ENCODE measurements around the gene LRGUK.

LRGUK gene

DNA sequence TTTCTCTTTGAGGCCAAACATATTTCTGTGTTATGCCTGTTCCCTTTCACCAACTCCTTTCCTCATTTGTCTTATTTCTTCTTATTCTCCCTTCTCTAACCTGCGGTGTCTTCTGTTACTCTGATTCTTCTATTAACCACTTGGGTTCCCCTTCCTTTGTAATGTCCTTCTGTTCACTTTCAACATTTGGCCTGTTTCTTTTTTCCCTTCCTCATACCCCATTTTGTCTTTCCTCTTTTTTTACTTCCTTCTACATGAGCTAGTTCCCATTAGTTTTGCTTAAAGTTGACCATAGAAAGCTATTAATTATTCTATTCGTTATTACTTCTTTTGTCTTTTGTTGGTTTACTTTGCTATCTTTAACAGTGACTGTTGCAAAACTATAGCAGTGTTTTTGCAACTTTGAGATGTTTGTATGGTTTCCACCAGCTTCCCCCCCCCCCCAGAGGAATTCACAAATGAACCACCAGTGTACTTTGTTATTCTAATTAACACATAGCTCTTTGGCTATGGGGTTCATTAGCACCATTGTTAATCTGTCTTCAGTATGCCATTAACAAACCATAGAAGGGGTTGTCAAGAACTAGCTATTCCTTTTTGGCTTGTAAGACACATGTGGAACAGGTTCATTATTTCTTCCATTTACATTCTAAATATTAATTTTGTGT is 2.9 kb downstream of the LRGUK start:
- DNase-seq = no peak

DNA sequence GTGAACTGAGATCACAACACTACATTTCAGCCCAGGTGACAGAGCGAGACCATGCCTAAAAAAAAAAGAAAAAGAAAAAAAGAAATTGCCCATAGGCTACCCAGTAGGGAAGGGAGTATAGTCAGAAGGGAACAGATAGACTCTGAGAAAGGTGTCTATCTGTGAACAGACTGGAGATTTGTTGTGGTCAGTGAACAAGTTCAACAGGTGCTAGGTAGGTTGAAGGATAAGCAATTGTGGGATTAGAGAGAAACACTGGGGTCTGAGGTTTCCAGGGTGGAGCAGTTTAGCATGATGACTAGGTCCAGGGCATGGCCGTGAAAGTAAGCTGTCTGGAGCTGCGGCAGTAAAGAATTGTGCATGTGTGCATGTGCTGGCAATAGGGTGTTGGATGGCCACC is 6.9 kb downstream of the LRGUK start:
- no peak for DNase-seq

DNA sequence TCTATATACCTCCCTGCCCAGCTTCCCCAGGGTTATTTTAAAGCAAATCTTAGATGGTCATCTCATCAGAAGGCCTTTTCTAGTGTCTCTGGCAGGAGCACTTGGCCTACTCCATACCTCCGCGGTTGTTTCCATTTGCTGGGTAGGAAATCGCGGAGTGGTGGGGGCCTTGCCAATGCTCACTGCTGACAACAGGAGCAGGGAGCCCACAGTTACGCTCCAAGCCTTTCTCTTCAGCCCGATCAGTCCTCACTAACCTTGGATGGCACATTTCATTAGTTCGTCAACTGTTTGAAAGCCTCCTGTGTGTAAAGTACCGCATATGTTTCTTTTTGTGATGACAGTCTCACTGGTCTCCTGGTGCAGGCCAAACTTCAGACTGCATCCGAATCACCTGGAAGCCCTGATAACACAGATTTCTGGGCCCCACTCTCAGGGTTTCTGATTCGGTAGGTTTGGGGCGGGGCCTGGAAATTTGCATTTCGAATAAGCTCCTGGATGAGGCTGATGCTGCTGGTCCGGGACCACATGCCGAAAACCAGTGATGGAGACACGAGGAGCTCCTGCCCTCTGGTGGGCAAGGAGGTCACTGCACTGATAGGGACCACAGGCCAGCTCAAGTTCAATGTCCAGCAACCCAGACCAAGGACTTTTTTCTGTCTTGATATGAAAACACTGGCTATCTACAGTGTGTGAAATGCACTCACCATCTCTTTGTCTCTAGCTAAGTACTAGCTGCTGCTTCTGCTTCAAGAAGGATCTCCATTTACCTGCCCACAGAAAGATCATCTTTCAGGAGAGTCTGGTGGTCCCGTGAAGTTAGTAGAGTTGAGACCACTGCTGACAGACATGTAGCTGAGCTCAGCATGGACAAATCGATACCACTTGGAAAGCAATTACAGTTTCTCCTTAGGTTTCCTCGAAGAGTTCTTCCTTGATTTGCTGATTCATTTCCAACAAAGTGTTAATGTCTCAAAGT is 14.0 kb downstream of the LRGUK start:
- peak; percentile 37 for DNase-seq

DNA sequence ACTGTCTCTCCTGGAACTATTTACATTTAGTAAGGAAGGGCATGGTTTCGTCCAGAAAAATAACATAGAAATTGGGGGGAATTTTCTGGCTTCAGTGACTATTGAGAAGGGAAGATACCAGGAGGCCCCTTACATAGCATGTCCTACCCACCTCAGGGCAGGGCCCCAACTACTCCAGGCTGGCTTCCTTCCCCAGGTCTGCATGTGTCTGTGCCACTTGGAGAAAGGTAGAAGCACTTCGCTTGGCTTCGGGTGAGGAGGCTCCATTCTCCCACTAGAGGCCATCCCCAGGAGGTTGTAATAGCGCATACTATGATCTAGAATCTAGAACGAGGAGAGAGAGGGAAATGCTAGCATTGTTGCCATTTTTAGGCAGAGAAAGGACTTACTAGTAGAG is 14.7 kb downstream of the LRGUK start:
- no peak for DNase-seq

DNA sequence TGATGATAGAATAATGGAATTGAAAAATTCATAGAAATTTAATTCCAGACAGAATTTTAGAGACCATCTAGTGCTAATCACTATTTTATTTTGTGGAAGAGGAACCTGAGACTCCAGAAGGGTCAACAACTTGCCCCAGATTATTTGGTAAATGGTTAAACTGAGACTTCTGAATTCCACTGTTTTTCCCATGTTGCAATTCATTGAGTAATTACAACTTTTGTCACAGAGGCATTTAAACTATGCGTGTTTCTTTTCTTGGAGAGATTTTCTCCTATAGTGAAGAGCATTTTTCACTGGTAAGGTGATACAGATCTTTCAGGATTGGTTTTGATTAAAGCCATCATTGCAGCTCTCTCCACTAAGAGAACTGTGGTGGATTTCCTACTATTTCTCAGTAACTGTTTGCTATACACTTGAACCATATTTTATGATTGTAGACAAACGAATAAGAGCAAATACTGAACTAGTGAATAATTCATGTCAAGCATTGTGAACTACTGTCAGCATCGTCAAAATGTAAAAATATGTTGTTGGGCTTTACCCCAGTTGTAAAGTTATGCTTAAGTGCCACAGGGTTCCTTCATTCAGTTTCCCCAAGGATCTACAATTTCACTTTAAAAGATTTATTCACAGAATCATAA is 26.5 kb downstream of the LRGUK start:
- DNase-seq = no peak

DNA sequence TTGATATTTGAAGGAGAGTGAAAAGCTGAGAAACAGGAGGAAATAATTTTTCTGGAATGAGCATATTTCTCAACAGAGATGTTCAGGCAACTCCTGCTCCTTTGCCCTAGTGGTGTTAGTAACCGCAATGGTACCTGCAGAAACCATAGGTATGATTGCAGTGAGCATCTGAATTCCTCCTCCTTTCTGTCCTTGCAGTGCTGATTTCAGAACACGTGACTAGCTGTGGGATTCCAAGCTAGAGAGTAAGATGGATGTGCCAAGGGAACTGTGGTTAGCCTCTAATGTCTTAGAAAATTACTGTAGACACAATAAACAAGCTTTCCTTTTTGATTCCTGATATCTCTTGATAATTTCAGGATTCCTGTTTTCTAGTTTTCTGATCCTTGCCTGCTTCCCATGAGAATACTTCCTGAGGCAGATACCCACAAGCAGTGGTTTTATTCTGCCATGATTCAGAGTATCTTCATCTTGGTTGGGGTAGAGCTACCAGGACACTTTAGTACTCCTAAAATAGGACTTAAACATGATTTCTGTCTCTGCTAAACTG is 27.5 kb downstream of the LRGUK start:
- no peak for DNase-seq

DNA sequence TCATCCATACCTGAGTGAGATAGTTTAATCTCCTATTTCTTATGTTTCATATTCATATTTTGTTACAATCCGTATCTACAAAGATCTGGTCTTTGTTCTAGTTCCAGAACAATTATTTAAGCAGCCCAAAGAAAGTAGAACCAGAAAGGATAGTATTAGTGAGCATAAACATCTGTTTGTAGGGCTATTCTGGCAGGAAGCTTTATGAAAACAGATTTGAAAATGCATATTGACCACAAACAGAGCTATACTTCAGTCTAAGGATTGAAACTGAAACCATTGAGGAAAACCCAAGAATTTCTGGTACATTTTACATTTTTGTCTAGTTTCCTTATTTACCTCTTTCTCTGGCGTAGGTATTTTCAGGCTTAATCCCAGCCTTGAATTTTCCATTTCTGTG is 28.1 kb downstream of the LRGUK start:
- DNase-seq = no peak

DNA sequence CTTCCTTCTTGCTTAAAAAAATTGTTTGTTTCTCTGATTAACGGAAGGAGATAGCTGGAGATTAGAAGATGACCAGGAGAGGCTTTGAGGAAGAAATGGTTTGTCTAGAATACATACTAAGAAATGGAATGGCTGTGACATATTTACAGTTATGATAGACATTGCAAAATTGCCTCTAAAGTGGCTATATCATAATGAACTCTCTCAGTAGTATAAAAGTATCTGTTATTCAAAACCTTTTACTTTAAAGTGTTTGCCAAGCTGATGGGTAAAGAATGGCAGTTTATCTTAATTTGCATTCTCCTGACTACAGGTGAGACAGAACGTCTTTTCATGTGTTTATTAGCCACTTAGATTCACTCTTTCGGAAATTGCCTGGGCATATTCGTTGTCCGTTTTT is 28.7 kb downstream of the LRGUK start:
- no peak for DNase-seq

DNA sequence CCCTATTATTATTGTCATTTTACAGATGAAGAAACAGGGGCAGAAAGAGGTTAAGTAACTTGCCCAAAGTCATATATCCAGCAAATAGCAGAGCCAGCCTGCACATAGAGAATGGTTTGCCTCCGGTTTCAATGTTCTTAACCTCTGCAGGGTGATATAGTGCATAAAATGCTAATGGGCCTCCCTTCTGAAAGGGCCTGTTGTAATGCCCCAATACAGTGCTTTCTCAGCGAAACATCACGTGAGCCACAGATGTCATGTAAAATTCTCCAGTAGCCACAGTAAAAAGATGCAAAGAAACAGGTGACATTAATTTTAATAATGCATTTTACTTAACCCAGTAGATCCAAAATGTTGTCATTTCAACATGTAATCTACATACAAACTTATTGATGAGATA is 38.1 kb downstream of the LRGUK start:
- no peak for DNase-seq

DNA sequence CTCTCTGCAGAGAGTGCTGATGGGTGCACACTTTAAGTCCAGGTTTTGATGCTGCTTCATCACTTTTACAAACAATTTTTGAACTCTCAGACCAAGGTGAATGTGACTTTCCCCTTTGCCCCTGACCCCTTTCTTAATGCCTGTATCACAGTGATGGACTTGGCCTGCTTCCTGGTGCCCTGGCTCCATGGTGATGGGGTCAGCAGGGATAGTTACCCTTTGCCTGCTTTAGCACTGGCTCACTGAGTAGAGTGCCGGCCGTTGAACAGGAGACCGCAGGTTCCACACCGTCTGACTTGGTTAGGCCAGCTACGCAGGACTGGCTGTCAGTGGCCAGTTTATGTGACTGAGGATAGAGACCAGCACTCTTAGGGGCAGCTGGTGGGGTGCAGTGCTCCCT is 40.1 kb downstream of the LRGUK start:
- DNase-seq = no peak

DNA sequence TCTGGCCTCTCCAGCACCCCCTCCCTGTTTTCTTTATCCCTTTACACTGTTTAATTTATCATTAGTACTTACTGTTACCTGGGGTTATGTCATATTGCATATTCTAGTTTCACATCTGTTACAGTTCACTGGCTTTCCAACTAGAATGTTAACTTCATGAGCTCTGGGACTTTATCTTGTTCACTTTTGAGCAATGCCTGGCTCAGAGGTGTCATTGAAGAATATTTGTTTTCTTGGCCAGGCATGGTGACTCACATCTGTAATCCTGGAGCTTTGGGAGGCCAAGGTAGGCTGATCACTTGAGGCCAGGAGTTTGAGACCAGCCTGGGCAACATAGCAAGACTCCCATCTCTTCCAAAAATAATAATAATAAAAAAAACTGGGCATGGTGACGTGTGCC is 40.7 kb downstream of the LRGUK start:
- DNase-seq = no peak

DNA sequence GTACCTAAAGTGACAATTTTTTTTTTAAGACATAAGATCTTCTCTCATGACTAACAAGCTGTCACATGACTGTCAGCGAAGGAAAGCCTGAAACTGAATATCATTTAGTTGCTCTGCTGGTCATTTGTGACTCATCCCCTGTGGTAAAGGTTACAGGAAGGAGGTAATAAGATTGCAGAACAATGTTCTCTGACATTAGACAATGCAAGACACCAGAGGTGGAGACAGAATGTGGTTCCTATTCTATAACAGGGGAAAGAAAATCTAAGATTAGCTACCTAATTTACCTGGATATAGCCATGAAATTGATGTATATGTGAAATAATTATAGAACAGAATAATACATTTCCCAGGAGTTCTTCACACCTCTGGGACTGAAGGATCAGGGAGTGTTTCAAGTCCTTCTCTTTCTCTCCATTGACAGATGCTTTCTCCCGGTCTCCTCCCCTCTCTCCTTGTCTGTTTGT is 47.7 kb downstream of the LRGUK start:
- no peak for DNase-seq

DNA sequence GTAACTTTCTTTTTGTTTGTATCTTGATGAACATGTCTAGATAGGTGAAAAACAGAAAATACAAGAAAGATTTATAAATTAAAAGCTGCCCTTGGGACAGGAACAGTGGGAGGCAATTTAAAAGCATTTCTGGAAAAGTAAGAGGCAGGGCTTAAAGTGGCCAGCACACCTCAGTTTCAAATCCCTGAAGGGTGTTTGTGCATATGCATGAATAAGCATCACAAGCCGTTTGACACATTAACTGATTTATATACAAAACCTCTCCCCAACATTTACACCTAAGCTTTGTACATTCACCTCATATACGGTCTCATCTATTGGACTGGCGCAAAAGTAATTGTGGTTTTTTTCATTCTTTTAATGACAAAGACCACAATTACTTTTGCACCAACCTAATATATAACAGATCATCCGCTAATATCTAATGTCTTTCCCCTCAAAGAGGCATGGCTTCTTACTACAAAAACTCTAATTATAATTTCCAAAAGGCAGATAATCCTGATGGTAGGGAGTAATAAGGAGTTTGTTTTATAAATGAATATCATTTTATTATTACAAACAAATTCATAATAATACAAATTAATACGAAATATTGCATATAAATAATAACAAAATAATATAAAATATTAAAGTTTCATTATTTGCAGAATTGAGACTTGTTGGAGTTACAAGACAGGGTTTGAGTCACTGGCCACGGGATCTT is 48.3 kb downstream of the LRGUK start:
- no peak for DNase-seq

DNA sequence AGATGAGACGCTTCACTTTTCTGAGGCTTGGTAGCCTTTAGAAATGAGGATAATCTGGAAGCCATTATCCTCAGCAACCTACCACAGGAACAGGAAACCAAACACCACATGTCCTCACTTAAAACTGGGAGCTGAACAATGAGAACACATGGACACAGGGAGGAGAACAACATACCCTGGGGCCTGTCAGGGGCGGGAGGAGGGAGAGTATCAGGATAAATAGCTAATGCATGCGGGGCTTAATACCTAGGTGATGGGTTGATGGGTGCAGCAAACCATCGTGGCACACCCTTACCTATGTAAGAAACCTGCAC is 48.9 kb downstream of the LRGUK start:
- no peak for DNase-seq

DNA sequence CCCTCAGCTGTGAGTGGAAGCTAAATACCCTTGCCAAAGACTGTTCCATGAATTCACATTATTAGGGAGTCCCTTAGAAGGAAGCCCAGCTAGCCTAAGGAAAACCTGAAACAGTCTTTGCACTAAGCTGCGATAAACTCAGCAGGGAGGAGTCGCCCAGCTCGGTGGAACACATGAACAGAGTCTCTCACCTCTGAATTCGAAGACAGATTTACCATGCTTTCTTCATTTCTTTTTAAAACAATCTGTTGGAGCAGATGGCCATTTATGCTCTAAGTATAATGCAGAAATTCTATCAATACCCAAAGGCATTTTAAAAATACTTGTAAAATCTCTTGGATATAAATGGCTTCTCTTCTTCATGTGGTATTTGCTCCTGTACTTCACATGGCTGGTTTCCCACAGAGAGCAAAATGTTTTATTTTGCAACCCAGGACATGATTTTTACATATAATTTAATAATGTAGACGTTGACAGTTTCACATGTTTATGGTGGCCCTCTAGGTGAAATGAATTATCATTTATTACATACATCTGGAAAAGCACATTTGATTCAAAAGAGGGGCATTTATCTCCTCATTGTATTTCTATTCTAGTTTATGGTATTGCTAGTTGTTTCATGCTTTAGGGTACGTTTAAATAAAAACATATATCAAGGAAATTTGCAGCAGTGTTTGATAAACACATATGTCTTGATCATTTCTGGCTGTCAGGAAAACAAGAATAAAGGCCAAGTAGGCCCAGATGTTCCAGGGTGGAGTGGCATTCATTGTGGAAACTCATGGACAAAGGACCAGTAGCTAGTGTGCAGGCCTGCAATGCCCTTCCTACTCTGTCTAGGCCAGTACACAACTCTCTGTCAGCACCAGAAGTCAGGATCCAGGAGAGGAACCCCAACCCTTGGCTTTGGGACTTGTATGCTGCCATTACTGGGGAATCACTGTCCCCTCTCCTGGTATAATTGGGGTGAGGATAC is 52.2 kb downstream of the LRGUK start:
- DNase-seq = no peak

DNA sequence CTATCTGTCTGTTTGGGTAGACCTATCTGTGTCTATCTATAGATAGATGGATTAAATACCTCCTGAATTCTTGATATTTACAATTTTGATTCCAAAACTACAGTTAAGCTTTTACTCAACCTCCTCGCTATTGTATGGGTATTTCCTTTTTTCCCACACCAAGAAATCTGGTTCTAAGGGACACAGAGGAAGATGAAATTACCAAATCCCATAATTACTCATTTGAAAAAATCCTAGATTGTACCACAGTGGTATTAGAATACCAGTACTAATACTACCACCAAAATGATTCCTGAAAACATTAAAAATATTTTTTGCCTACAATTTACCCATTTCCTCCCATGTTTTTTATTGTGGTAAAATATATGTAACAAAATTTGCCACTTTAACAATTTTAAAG is 53.2 kb downstream of the LRGUK start:
- no peak for DNase-seq

DNA sequence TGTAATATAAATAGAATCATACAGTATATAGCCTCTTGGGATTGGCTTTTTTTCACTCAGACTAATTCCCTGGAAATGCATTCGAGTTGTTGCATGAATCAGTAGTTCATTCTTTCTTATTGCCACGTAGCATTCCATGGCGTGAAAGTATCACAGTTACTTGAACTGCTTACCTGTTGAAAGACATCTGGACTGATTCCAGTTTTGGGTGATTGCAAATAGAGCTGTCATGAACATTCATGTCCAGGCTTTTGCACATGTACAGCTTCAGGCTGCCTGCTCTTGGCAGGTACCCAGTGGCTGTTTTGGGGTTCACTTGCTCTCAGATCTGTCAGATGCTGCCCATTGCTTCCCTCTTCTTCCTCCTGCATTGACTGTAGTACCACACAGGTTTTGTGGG is 54.9 kb downstream of the LRGUK start:
- DNase-seq = no peak

DNA sequence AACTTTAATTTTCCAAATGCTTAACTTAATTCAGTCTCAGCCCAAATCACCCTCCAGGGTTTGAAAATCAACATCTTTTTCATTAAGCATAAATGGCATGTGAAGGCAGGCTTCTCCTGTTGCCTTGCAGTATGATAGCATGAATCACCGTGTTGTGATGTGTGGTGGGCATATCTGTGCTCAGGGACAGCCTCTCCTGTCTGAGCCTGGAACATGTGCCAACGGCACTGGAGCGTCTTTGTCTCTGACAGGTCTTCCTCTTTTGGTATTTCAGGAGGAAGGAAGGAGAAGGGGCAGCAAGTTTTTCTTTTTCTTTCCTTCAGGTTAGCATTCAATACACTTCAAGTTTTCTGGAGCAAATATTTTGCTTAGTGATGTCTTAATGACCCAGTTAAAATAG is 57.6 kb downstream of the LRGUK start:
- DNase-seq = no peak

DNA sequence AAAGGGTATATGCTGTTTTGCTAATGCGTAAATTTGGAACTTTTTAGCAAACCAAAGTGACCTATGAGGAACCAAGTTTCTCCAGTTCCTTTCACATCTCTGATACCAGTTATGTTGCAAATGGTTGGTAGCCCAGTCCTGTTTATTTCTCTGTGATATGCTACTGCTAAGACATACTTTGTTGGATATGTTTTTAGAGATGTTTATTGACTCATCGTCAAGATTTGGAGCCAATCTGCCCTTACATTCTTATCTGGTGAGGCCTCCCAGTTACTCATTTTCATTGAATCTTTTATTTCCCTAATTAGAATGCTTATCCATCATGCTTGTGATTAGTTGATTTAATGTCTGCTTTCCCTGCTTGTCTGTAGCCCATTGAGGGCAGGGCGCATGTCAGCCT is 58.9 kb downstream of the LRGUK start:
- no peak for DNase-seq

DNA sequence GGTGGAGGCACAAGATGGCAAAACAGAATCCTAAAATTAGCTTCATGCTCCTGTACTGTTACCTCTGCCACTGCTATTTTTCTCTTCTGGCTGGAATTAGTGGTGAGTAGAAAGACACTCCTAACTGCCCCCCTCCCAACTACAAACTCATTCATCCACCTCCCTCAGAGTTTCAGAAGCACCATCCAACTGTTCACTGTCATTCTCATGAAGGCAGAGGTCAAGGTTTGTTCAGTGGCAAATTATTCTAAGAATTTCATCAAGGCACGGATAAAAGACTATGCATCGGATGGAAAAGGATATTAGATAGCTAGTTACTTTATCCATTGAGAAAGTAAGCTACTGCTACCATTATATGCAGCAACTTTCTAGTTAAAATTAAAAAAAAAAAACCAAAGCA is 59.7 kb downstream of the LRGUK start:
- DNase-seq = no peak

DNA sequence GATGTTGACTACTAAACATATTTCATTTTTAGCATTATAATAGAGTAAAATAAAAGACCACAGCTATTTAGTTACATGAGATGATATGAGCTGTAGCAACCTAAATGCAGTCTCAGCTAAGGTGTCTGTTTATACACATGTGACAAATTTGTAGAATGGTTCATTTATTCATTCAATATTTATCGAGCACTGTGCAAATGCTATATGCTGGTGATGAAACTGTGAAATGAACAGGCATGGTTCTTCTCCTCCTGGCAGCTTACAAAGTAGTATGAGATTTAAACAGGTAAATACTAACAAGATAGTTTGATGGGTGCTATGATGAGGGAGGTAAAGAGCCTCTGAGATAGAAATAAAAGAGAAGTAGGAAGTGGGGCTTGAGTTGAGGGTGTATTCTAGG is 60.8 kb downstream of the LRGUK start:
- DNase-seq = no peak

DNA sequence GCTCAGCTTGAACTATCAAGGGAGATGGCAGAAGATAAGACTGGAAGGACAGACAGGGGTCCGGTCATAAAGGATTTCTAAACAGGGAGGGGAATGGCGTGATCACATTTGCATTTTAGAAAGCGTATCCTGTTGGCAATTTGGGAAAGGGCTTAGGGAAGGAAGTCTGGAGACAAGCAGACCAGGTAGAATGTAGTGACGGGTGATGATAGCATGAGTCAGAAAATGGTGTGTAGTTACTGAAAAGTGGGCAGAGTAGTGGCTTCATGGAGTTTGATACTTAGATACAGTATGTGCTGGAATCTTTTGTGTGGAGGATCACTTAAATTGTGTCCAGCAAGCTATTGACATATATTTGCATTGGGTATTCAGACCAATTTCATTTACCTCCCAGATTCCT is 61.2 kb downstream of the LRGUK start:
- DNase-seq = no peak
